Cerebellar cortex (tissue), 1 donor: ENCODE results near the gene PSAP.

Source experiments
- DNase-seq: peaks from one replicate; pipeline ENCODE4 v3.0.0-alpha.2; 2015; ENCODE audit warnings: low spot score

PSAP gene

GRCh38 chr10:71783917-71784678 is 67.0 kb downstream of the PSAP start:
- no peak for DNase-seq

- DNase-seq, result no peak
Measured at GRCh38 chr10:71782917-71783490, 68.0 kb downstream of the PSAP start.

GRCh38 chr10:71782221-71782916 is 68.7 kb downstream of the PSAP start:
- no peak for DNase-seq

GRCh38 chr10:71780719-71781118 is 70.3 kb downstream of the PSAP start:
- DNase-seq, result no peak

DNA sequence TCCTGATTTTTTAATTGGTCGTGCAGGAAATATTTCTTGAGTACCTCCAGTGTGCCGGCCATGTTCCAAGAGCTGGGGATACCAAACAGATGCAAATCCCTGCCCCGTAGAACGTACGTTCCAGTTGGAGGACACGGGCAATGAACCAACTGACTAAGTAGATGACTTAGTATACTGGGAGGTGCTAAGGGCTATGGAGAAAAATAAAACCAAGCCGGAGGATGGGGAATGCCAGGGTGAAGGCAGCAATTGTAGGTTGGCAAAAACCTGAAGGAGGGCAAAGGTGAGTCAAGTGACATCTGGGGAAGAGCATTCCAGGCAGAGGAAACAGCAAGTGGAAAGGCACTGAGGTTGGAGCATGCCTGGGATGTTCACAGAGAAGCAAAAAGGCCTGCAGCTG is 70.9 kb downstream of the PSAP start:
- DNase-seq, result no peak

GRCh38 chr10:71779641-71780040 is 71.4 kb downstream of the PSAP start:
- no peak for DNase-seq

DNA sequence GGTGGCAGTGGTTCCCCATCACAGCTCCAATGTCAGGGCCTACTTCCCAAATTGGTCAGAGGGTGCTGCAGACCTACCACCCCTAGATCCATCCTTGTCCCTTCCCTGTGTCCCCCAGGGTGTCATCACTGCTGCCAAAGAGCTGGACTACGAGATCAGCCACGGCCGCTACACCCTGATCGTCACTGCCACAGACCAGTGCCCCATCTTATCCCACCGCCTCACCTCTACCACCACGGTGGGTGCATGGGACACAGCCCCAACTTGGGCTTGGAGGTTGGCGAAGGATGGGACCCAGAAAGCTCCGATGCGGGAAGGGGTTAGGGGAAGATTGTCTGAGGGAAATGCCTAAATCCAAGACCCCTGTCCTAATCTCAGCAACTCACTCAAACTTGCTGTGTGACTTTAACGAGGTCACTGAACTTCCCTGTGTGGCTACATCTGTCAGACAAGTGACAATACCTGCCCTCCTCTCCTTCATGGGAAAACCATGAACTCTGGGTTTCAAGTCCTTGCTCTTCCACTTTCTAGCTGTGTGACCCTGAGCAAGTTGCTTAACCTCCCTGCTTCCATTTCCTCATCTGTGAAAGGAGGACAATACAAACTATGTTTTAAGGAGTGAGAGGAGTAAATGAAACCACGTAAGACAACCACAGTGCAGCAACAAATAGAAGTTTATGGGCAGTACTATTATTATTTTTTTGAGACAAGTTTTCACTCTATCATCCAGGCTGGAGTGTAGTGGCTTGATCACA is 72.8 kb downstream of the PSAP start:
- DNase-seq, result no peak

DNA sequence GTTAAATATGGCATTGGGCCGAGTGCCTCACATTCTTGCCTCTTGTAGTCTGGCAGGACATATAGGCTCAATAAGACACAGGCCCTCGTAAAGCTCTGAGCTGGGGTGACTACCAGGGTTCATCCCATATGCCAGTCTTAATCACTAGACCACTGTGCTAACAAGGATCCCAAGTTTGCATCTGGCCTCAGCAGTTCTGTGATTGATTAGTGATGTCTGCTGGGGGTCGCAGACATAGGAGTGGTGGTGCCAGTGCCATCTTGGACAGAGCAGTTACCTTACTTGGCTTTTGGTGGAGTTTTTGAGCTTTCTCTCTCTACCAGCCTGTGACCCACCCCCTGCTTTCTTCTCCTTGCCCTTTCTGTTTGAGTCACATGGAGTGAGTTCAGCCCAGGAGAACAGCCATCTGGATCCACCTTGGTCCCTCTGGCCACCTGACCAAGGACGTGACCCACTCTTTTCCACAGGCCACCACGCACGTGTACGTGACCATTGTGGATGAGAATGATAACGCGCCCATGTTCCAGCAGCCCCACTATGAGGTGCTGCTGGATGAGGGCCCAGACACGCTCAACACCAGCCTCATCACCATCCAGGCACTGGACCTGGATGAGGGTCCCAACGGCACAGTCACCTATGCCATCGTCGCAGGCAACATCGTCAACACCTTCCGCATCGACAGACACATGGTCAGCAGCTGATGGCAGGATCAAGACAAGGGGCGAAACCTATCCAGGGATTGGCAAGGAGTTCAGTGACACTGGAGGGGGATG is 73.7 kb downstream of the PSAP start:
- DNase-seq, result no peak

DNA sequence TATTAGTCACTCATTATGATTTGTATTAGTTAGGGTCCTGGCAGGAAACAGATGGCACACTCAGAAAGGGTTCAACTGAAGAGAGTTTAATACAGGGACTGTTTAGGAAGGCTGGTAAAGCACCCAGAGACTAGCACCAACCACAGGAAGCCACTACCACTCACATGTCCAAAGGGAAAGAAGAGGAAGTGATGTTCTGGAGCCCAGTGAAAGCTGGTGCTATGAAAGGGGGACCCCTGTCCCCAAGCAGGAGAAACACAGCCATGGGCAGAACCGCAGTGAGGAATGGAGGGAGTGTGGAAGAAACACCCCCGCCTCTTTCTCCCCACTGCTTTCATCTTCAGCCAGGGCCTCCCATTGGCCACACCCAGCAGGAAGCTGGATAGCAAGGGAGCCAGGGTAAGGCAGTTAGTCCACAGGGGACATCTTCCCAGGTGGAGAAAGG is 74.5 kb downstream of the PSAP start:
- DNase-seq, result no peak

DNA sequence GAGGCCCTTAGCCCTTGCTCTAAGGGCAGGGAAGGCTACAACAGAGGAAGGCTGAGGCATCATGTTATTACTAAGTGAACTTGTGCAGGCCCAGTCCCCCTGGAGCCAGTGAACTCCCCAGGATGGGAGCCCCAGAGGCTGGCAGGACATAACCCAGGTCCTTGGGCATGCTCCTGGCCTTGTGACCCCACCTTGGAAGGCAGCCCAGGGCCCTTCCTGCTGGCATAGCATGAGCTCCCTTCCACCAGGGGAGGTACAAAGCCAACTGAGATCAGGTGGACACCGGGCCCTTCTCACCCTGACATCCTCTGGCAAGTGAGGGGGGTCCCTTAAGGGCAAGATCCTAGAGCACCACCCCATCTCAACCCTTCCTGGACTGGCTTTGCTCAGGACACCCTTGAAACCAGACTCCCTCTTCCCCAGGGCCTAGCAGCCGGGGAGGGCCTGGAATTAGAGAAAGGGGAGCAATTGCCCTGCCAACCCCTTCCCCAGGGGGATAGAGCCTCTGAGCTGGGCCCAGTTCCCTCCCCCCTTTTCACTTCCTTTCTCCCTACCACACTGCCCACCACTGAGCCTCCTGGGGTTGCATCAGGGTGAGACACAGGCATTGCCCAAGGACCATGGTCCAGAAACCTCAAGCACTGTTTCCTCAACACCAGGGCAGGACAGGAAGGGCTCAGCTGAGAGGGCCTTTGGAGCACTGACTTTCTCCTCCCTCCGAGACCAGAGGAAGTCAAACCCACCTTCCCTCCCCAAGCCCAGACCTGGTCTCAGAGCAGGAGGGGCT is 75.9 kb downstream of the PSAP start:
- DNase-seq, result no peak

DNA sequence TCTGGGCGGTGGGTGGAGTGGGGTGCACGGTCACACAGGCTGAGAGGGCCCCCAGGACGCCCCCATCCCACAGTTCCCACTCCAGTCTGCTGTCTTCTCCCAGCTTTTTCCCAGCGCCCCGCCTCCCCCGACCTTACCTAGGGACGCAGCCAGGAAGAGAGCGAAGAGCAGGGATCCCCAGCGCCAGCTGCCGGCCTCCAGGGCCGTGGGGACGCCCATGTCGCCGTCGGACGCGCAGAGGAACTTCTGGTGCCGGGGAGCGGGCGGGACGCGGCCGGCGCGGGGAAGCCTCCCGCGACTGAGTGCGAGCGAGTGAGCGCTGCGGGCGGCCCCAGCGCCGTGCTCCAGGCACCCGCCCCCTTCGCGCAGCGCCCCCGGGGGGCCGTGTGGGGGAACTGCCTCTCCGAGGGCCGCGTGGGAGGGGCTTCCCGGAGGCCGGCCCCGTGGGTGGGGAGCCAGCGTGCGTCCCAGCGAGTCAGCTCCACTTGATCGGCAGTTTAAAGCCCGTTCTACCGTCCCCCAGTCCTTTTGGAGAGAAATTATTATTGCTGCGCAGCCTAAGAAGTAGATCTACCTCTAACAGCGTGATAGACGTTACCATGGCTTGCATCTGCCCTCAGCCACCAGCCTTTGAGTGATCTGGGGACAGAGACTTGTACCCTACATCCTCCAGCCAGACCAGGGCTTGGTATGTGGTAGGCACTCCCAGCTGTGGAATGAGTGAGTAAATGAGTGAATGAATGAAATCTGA is 77.7 kb downstream of the PSAP start, which contains the start of gene VSIR:
Gene VSIR (minus strand): TSS at position 300 of the 751 bp plus-strand sequence. CDS start 81 bp downstream, at position 219.
- DNase-seq, result peak; percentile 35

- DNase-seq, result no peak
Measured at GRCh38 chr10:71772832-71773220, 78.2 kb downstream of the PSAP start.

GRCh38 chr10:71771821-71772617 is 79.0 kb downstream of the PSAP start:
- no peak for DNase-seq

DNA sequence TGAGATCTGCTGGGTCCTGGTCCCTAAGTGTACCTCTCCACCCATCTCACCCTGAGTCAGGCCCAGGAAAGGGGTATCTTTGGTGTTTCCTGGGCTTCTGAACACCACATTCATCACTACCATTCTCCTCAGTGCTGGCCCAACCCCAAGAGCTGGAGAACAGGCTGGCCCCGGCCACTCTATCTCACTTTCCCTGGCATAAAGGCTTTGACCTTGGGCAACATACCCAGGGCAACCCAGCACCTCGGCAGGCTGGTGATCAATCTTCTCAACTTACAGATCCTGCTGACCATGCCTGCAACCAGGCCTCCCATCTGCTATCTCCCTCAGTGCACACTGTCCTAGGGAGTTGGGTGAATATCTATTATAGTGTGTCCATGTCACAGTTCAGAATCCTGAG is 79.8 kb downstream of the PSAP start:
- DNase-seq, result no peak

DNA sequence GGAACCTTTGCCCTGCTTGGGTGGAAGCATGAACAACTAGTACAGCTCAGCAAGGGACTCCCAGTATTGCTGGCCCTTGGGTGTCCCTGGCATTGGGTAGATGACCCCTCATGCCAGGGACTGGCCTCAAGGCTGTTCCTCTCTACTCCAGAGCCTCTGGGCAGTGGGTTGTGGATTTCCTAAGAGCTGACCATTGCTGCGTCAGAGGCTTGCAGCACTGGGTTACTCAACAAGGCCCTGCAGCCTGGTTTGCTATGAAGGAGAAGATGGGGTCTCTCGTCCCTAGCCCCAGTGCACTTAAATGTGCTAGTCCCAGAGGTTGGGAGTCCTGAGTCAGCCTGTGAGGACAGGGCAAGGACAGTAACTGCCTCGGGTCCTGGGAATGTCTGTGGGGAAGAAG is 80.3 kb downstream of the PSAP start:
- no peak for DNase-seq

DNA sequence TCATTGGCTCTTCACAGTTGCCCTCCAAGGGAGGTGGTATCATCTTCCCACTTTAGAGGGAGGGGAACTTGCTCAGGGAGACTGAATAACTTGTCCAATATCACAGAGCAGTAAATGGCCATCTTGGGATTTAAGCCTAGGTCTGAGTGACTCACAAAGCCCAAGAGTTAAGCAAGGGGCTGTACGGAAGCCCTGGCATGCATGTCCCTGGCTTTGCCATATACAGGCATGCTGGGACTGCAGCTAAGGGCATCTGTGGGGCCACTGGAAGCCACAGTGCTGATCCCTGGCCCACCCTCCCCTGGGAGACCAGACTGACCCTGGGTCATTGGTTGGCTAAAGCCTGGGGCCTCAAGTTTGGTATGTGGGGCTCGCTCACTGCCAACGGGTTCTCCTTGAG is 80.8 kb downstream of the PSAP start:
- no peak for DNase-seq

GRCh38 chr10:71769279-71769823 is 81.7 kb downstream of the PSAP start:
- no peak for DNase-seq

DNA sequence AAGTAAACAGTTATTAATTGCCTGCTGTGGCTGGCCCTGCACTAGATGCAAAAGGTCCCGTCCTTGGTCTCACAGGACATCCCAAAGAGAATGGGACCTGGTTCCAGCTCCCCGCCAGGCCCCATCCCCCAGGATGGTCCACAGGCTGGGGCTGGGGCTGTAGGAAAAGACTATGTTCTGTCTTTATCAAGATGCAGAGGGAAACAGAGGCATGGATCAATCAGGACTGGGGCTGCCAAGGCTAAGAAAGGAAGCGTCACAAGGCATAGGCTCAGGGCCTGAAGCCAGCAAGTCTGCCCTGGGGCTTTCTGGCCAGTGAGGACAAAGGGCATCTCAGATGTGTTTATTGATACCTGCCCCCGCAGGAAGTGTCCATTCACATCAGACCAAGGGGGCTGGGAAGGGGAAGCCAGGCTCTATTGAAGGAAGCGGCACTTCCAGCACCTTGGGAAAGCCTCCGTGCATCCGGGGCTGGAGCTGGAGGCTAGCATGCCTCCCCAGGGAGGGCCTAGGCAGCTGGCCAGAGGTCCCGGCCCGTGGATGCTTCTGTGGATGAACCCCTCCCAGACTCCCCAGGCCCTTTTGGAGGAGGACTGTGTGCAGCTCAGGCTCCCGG is 83.5 kb downstream of the PSAP start:
- DNase-seq, result no peak
